HepG2 (cell line): ENCODE measurements around the gene TLR9. TPM values are rescaled to one million over a fixed set of nuclear protein-coding genes. Genes with fewer than 3 reads are reported as not detected.

Source experiments
- ATAC-seq: fragments of 200-7000 bp; cut with Tn5 transposase; 3 replicates; pipeline ENCODE4 v1.9.1; 2020; ENCODE audit warnings: mild to moderate bottlenecking, moderate library complexity
- BruUV-seq: library from RNA; stranded (reverse); fragments of 400-500 nt; replicated peaks from 2 replicates; lab custom pipeline; 2021; lab: Mats Ljungman, UMichigan
- CTCF ChIA-PET: fragments of 300-600 bp; formaldehyde crosslinking; extraction: SDS; loops from one replicate; lab custom pipeline; 2021; ENCODE audit warnings: low total read pairs, inconsistent platforms, low intra/inter-chr PET ratio; lab: Yijun Ruan, JAX
- POLR2A ChIA-PET: fragments of 350-600 bp; sonication (Branson Sonifier 250); formaldehyde crosslinking; loops from one replicate; lab custom pipeline; 2020; ENCODE audit warnings: antibody characterized with exemption, inconsistent platforms; lab: Yijun Ruan, JAX
- DNase-seq: peaks from one replicate; pipeline ENCODE4 v3.0.0-alpha.2; 2015; ENCODE audit warnings: low spot score
- FAIRE-seq: peaks from 3 replicates; lab custom pipeline; 2011; peaks lifted over from hg19 to GRCh38; lab: Jason Lieb, UNC
- H2AFZ ChIP-seq: one replicate; pipeline ENCODE4 v1.6.1; 2011; ENCODE audit warnings: low read length, inconsistent platforms
- H3K27ac ChIP-seq: fragments of 300-600 bp; 3 replicates; pipeline ENCODE4 v1.8.0; 2011; ENCODE audit warnings: mixed run types, mild to moderate bottlenecking, mixed read lengths, low read length, inconsistent platforms; ENCODE audit not compliant: insufficient read depth; ENCODE audit errors: extremely low read length
- H3K27me3 ChIP-seq, 2 experiments: fragments of 200-600 bp in 1 of 2; 2 replicates in 1 of 2; 3 replicates in 1 of 2; pipeline versions ENCODE4 v1.6.0 to v1.8.0; 2011; ENCODE audit warnings: low read length in 2 of 2, mild to moderate bottlenecking in 2 of 2, moderate library complexity in 2 of 2, inconsistent platforms in 1 of 2; ENCODE audit not compliant: insufficient read depth in 2 of 2, control insufficient read depth in 1 of 2
- H3K36me3 ChIP-seq, 2 experiments: fragments of 200-600 bp in 1 of 2; replicated peaks in 1 of 2; 2 replicates in 1 of 2; 3 replicates in 1 of 2; pipeline versions ENCODE4 v1.5.1 to v1.8.0; 2011; ENCODE audit warnings: low read length in 2 of 2, inconsistent platforms in 1 of 2; ENCODE audit not compliant: insufficient read depth in 2 of 2, control insufficient read depth in 1 of 2
- H3K4me1 ChIP-seq: 2 replicates; pipeline ENCODE4 v1.5.1; 2012; ENCODE audit warnings: low read length, inconsistent platforms; ENCODE audit not compliant: insufficient read depth
- H3K4me2 ChIP-seq: 2 replicates; pipeline ENCODE4 v1.6.0; 2011; ENCODE audit warnings: low read depth, low read length, inconsistent platforms
- H3K4me3 ChIP-seq, 3 experiments: fragments of 200-600 bp in 1 of 3; sonication (generic), shearing (Covaris generic) in 1 of 3; replicated peaks in 1 of 3; 2 replicates each; pipeline ENCODE4 v1.5.1; 2011 to 2016; ENCODE audit warnings: low read length in 3 of 3, inconsistent platforms in 2 of 3, low read depth in 2 of 3, mild to moderate bottlenecking in 2 of 3, control low read depth in 1 of 3, mixed read lengths in 1 of 3; ENCODE audit not compliant: insufficient read depth in 1 of 3
- H3K79me2 ChIP-seq: one replicate; pipeline ENCODE4 v1.6.1; 2011; ENCODE audit warnings: low read length, inconsistent platforms; ENCODE audit not compliant: insufficient read depth
- H3K9ac ChIP-seq: 2 replicates; pipeline ENCODE4 v1.6.0; 2011; ENCODE audit warnings: mild to moderate bottlenecking, low read depth, low read length, inconsistent platforms; ENCODE audit not compliant: insufficient read depth
- H3K9me3 ChIP-seq: 2 replicates; pipeline ENCODE4 v1.5.1; 2012; ENCODE audit warnings: mild to moderate bottlenecking, low read length
- H4K20me1 ChIP-seq: 2 replicates; pipeline ENCODE4 v1.6.0; 2011; ENCODE audit warnings: inconsistent platforms, mild to moderate bottlenecking, low read length, moderate library complexity; ENCODE audit not compliant: insufficient read depth
- FOXA3 ChIP-seq: IDR thresholded peaks from 2 replicates; pipeline ENCODE4 v1.6.1; 2016; ENCODE audit warnings: missing genetic modification reagents, missing compliant biosample characterization
- HNRNPK ChIP-seq: fragments of 200-400 bp; formaldehyde crosslinking; IDR thresholded peaks from 2 replicates; pipeline ENCODE4 v1.6.1; 2018; ENCODE audit warnings: low read length, low read depth, moderate library complexity, mild to moderate bottlenecking; ENCODE audit not compliant: poor library complexity, severe bottlenecking
- HNRNPUL1 ChIP-seq: fragments of 200-400 bp; formaldehyde crosslinking; IDR thresholded peaks from 2 replicates; pipeline ENCODE4 v1.6.1; 2017; ENCODE audit warnings: low read depth, mild to moderate bottlenecking, low read length, moderate library complexity
- HOXA7 ChIP-seq: sonication (generic); formaldehyde crosslinking; IDR thresholded peaks from 2 replicates; pipeline ENCODE4 v1.8.1; 2022; ENCODE audit warnings: mild to moderate bottlenecking, missing genetic modification reagents, moderate library complexity
- MXI1 ChIP-seq: IDR thresholded peaks from 3 replicates; pipeline ENCODE4 v1.6.1; 2012; ENCODE audit warnings: low read depth, low read length, inconsistent platforms, borderline replicate concordance
- RBFOX2 ChIP-seq: fragments of 200-400 bp; formaldehyde crosslinking; IDR thresholded peaks from 2 replicates; pipeline ENCODE4 v1.6.1; 2017; ENCODE audit warnings: low read depth, mild to moderate bottlenecking, low read length
- RBM22 ChIP-seq: fragments of 200-400 bp; formaldehyde crosslinking; optimal IDR thresholded peaks from 2 replicates; pipeline ENCODE3; 2017; ENCODE audit warnings: mild to moderate bottlenecking, low read length, moderate library complexity
- RFXANK ChIP-seq: IDR thresholded peaks from 2 replicates; pipeline ENCODE4 v1.6.1; 2016
- ZBED4 ChIP-seq: sonication (generic); formaldehyde crosslinking; IDR thresholded peaks from 2 replicates; pipeline ENCODE4 v1.4.0; 2020; ENCODE audit warnings: missing genetic modification reagents, borderline replicate concordance
- ZBTB21 ChIP-seq: sonication (generic); formaldehyde crosslinking; IDR thresholded peaks from 2 replicates; pipeline ENCODE4 v1.4.0; 2020; ENCODE audit warnings: missing genetic modification reagents
- ZBTB33 ChIP-seq: sonication (generic); formaldehyde crosslinking; IDR thresholded peaks from 2 replicates; pipeline ENCODE4 v1.4.0; 2020; ENCODE audit warnings: missing genetic modification reagents
- ZNF496 ChIP-seq: sonication (generic); formaldehyde crosslinking; IDR thresholded peaks from 2 replicates; pipeline ENCODE4 v1.8.1; 2023; ENCODE audit warnings: mild to moderate bottlenecking, moderate library complexity, missing genetic modification reagents; ENCODE audit not compliant: insufficient replicate concordance
- ZNF510 ChIP-seq: sonication (generic); formaldehyde crosslinking; IDR thresholded peaks from 2 replicates; pipeline ENCODE4 v1.4.0; 2020; ENCODE audit warnings: low read depth, mild to moderate bottlenecking, missing genetic modification reagents
- ZNF776 ChIP-seq: sonication (generic); formaldehyde crosslinking; IDR thresholded peaks from 2 replicates; pipeline ENCODE4 v1.4.0; 2020; ENCODE audit warnings: mild to moderate bottlenecking, missing genetic modification reagents
- WGBS: methylation state at CpG from one replicate; pipeline ENCODE4 v1.1.6; 2017; ENCODE audit warnings: low lambda C conversion rate; 5-methylcytosine and 5-hydroxymethylcytosine counted together
- in situ Hi-C: cut with HindIII; loops from 2 replicates; pipeline ENCODE4 v1.10.0; 2017; ENCODE audit warnings: low pct_unique_long_range_greater_than_20kb; ENCODE audit not compliant: extremely low pct_ligation_motif_present
- intact Hi-C: fragments of 100-400 bp; cut with micrococcal nuclease; formaldehyde crosslinking; loops from one replicate; pipeline ENCODE4 v1.10.0; 2022; ENCODE audit not compliant: unreplicated experiment
- polyA plus RNA-seq, 8 experiments: library from polyadenylated mRNA; depleted of rRNA in 3 of 8; stranded (reverse) in 7 of 8; unstranded in 1 of 8; fragments of >200 nt; fragmentation: Illumina TruSeq in 4 of 8; extraction: Trizol in 4 of 8; gene quantifications; 2 replicates each; pipeline versions ENCODE4 v1.2.1 to v1.2.3, GENCODE V29; 2011 to 2016; ENCODE audit warnings: low read depth in 4 of 8, missing spikeins in 1 of 8, mixed read lengths in 1 of 8; ENCODE audit not compliant: insufficient read depth in 1 of 8
- total RNA-seq, 5 experiments: library from RNA; depleted of rRNA; stranded (reverse); fragments of >200 nt; fragmentation: Illumina TruSeq; extraction: Trizol; gene quantifications; 2 replicates each; pipeline ENCODE4 v1.2.3, GENCODE V29; 2016; ENCODE audit warnings: low read depth in 1 of 5

TLR9 gene
- total and polyA plus RNA-seq, 2 of the 13 experiments (the other 11 are each of a cell fraction or from before 2014, with no cell fraction given): not detected

- CTCF ChIA-PET: no interaction called here
- peaks cover 26 to 82% of the 10 kb centered on the region in 2 experiments for H3K36me3 ChIP-seq
- H4K20me1 ChIP-seq: peaks cover 31% of the 10 kb centered on the region
- no peak overlapping the region for H2AFZ ChIP-seq
- H3K4me1 ChIP-seq: peaks cover 22% of the 10 kb centered on the region
- peaks cover 53% of the 10 kb centered on the region for H3K79me2 ChIP-seq
- intact Hi-C loops: no loop called here
- FAIRE-seq (no peak), ATAC-seq (no peak)
- POLR2A ChIA-PET: no interaction called here
- peak; percentile 16 for TF ChIP-seq HNRNPK
- TF ChIP-seq ZNF510: no peak
- no peak for TF ChIP-seq ZNF496 (CRISPR knock-in tag)
- TF ChIP-seq RBFOX2: peak; percentile 44; the same call in 1 of the 2 replicates
- TF ChIP-seq RBM22: peak; percentile 61
- TF ChIP-seq, all 625 proteins: peak for 3
- Histone ChIP-seq H3K27me3 (no peaks in the 10 kb centered on the region), H3K27ac (no peak overlapping the region), H3K9ac (no peak overlapping the region), H3K9me3 (no peaks in the 10 kb centered on the region), H3K4me2 (no peak overlapping the region), H3K4me3 (no peak overlapping the region)
- no TSS peak for BruUV-seq
- 94% methylated on average over 7 of the region's 7 CpGs for WGBS
- no peak for DNase-seq
- in situ Hi-C loops: no loop called here
Measured at GRCh38 chr3:52268036-52268435, 42.6 kb upstream of the TLR9 start.

GRCh38 chr3:52265387-52265786 is 39.9 kb upstream of the TLR9 start:
- H3K4me1 ChIP-seq: no peaks in the 10 kb centered on the region
- no peaks in the 10 kb centered on the region for H3K27me3 ChIP-seq
- DNase-seq (no peak), FAIRE-seq (no peak), ATAC-seq (no peak)
- no peak overlapping the region for H3K27ac ChIP-seq
- intact Hi-C loops (no loop called here), in situ Hi-C loops (no loop called here)
- H3K36me3 ChIP-seq: peaks cover 30 to 89% of the 10 kb centered on the region in 2 experiments
- H4K20me1 ChIP-seq: peaks cover 11% of the 10 kb centered on the region; the same call in 1 of the 2 replicates
- H3K9ac ChIP-seq: no peak overlapping the region
- peaks cover 27% of the 10 kb centered on the region for H3K79me2 ChIP-seq
- BruUV-seq: no TSS peak
- no peak overlapping the region for H3K4me3 ChIP-seq
- POLR2A ChIA-PET: no interaction called here
- H2AFZ ChIP-seq: no peak overlapping the region
- H3K4me2 ChIP-seq: no peak overlapping the region
- CTCF ChIA-PET: interaction anchor here (0.8 kb wide), 1 partner anchor 33 kb away, joined by 3 read pairs; no protein-coding TSS in a partner anchor
- H3K9me3 ChIP-seq: no peaks in the 10 kb centered on the region
- WGBS: 95% methylated on average over 6 of the region's 6 CpGs
- TF ChIP-seq FOXA3 (CRISPR knock-in tag) (no peak), ZBTB21 (CRISPR knock-in tag) (no peak), RFXANK (CRISPR knock-in tag) (no peak), ZBED4 (CRISPR knock-in tag) (no peak), ZBTB33 (CRISPR knock-in tag) (peak; percentile 92), HNRNPUL1 (no peak), HOXA7 (CRISPR knock-in tag) (no peak), MXI1 (no peak), ZNF776 (CRISPR knock-in tag) (no peak)
